HG02610 (cell line): ENCODE results near the gene MOB2.

ENCODE experiments used
- ATAC-seq: cut with Tn5 transposase; IDR thresholded peaks from one replicate; pipeline ENCODE4 v1.9.1; 2021; ENCODE audit warnings: mild to moderate bottlenecking, moderate library complexity; ENCODE audit not compliant: unreplicated experiment

MOB2 gene

DNA sequence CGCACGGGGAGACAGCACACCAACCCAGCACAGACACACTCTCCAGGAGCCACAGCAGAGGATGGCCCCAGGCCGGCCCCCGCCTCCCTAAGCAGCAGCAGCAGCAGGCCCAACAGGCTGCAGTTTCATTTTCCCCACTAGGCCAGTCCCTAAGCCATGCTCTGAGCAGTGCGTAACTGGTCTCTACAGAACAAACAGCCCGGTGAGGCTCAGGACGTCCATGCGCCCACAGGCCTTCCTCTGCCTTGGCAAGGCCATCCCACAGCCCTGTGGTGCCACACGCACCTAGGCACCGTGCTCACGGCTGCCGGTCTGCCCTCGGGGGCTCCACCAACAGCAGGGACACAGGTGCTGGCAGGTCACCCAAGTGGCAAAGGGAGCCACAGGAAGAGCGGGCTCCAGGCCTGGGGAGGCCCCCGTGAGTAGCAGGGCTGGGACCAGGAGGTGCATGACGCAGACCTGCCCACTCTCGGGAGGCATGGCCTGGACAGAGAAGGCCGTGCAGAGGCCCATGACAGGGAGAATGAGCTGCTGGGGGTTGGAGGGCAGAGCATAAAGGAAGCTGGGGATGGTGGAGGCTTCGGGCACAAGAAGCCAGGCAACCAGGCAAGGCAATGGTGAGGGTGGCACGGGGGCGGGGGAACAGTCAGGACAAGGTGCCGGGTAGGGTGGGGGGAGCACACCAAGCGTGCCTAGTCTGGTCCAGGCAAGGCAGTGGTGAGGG lies 1.4 kb upstream of the MOB2 start:
- no peak for ATAC-seq

- ATAC-seq, result no peak
Observed at GRCh38 chr11:1487091-1487850, 692 bp upstream of the MOB2 start.

- no peak for ATAC-seq
Observed at GRCh38 chr11:1485504-1485885, 1.1 kb downstream of the MOB2 start.

GRCh38 chr11:1484695-1485503 lies 1.7 kb downstream of the MOB2 start:
- ATAC-seq, result no peak

- ATAC-seq, result no peak
Observed at GRCh38 chr11:1484061-1484671, 2.4 kb downstream of the MOB2 start.

GRCh38 chr11:1483445-1483961 lies 3.1 kb downstream of the MOB2 start:
- no peak for ATAC-seq

GRCh38 chr11:1482581-1483444 lies 3.8 kb downstream of the MOB2 start:
- no peak for ATAC-seq

- no peak for ATAC-seq
Observed at GRCh38 chr11:1481861-1482441, 4.6 kb downstream of the MOB2 start.

- ATAC-seq, result no peak
Observed at GRCh38 chr11:1481483-1481825, 5.1 kb downstream of the MOB2 start.

DNA sequence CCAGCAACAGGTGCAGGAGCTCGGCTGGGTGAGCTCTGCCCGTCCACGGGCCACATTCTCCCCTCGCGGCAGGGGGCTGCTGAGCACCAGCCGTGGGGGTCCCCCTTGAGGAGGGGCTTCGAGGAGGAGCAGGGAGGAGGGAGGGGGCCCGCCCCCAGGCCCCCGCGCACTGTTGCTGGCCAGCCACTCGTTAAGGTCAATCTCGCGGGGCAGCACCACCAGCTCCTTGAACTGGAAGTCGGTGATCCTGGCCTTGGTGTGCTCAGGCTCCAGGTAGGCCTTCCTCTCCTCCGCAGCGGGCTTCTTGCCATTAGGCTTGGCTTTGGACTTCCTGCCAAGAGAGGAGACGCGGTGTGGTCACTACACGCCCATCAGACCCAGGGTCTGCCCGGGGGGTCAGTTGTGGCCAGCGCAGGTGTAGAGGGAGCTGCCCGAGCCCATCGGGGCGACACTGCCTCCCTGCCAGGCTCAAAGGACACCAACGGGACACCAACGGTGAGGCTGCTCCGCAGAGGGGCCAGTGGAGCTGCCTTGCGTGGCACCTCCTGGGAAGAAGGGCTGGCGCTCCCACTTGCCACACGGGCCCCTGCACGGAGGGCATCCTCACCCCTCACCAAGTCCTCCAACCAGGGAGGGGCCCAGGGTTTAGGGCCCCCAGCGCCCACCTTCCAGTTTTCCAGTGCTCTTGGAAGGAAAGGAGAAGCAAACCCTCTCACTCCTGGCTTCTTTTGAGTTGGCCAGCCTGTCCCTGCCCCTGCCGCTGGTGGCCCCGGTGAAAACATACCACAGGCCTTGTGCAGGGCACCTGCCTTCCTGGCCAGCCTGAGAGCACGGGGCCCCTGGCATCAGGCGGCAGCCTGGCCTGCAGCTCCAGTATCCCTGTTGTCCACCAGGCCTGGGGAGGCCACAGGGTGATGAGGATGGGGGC lies 5.8 kb downstream of the MOB2 start:
- no peak for ATAC-seq

GRCh38 chr11:1480191-1480554 lies 6.4 kb downstream of the MOB2 start:
- ATAC-seq, result no peak

GRCh38 chr11:1479678-1480118 lies 6.9 kb downstream of the MOB2 start:
- ATAC-seq, result no peak

GRCh38 chr11:1479006-1479677 lies 7.4 kb downstream of the MOB2 start:
- ATAC-seq, result no peak

DNA sequence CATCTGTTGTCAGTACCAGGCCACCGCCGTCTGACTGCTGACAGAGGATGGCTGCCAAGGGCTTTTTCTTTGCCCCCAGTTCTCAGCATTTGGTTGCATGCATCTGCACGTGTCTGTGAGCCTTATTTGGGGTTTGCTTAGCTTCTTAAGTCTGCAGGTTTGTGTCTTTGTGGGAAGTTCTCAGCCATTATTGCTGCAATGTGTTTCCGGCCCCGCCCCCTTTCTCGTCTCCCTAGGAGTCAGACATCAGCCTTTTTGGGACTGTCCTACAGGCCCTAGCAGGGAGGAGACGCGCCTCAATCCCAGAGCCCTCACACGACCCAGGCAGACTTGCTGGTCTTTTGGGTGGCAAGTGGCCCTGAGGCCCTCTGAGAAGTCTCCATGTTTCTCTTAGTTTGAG lies 8.0 kb downstream of the MOB2 start:
- ATAC-seq, result no peak

- ATAC-seq, result no peak
Observed at GRCh38 chr11:1478011-1478410, 8.6 kb downstream of the MOB2 start.

DNA sequence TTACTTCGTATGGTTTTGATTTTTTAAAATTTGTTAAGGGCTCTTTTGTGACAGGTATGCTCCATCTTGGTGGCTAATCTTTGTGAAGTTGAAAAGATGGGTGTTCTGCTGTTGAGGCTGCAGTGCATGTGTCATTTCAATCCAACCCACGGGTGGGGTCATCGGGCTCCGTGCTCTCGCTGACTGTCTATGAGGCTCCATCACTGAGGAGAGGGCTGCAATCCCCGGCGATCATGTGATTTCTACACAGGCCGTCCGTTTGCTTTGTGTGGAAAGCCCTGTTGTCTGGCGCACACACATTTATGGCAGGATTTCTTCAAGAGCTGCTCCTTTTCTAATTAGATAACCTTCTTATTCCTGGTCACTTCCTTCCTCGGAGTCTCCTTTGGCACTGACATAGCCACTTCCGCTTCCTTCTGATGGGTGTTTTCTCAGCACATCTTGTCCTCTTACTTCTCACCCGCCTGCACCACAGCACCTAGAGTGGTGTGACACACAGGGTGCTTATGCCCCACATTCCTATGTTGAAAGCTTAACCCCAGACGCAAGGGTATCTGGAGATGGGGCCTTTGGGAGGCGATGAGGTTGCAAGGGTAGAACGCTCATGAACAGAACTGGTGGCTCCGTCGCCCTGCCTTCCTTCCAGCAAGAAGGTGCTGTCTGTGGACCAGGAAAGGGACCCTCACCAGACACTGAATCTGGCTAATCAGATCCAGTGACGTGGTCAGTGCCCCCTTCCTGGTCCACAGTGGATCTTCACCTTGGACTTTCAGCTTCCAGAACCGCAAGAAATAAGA lies 9.4 kb downstream of the MOB2 start:
- no peak for ATAC-seq

- ATAC-seq, result no peak
Observed at GRCh38 chr11:1475841-1476240, 10.7 kb downstream of the MOB2 start.
